WTC11 (cell line): Measurements from ENCODE around the gene CHST13. TPM values are rescaled to one million over a fixed set of nuclear protein-coding genes. Genes with fewer than 3 reads are reported as not detected.

Source experiments
- ATAC-seq: fragments of 200-7000 bp; cut with Tn5 transposase; 2 replicates; pipeline ENCODE4 v1.10.0; 2021; ENCODE audit warnings: mild to moderate bottlenecking, moderate library complexity
- CTCF ChIA-PET: fragments of 300-600 bp; sonication (Branson Sonifier 250); formaldehyde crosslinking; loops from one replicate; lab custom pipeline; 2021; ENCODE audit warnings: antibody characterized with exemption; lab: Charles Lee
- POLR2A ChIA-PET: fragments of 350-600 bp; sonication (Branson Sonifier 250); formaldehyde crosslinking; loops from one replicate; lab custom pipeline; 2021; ENCODE audit warnings: antibody characterized with exemption; lab: Charles Lee
- DNase-seq: peaks from one replicate; pipeline ENCODE4 v3.0.0; 2021; ENCODE audit warnings: low spot score
- H3K27ac Mint-ChIP-seq: 2 replicates; pipeline ENCODE4 v1.8.0; 2021; ENCODE audit warnings: mixed read lengths
- H3K27me3 Mint-ChIP-seq: 2 replicates; pipeline ENCODE4 v1.8.0; 2021; ENCODE audit warnings: low read depth, mild to moderate bottlenecking, moderate library complexity, mixed read lengths
- H3K36me3 Mint-ChIP-seq: 2 replicates; pipeline ENCODE4 v1.8.0; 2021; ENCODE audit warnings: mixed read lengths
- H3K4me1 Mint-ChIP-seq: 2 replicates; pipeline ENCODE4 v1.8.0; 2022; ENCODE audit warnings: mixed read lengths
- H3K4me3 Mint-ChIP-seq: 2 replicates; pipeline ENCODE4 v1.8.0; 2021; ENCODE audit warnings: mild to moderate bottlenecking, moderate library complexity, mixed read lengths
- H3K9me3 Mint-ChIP-seq: 2 replicates; pipeline ENCODE4 v1.8.0; 2021; ENCODE audit warnings: mixed read lengths
- CBFB ChIP-seq: sonication (generic); formaldehyde crosslinking; IDR thresholded peaks from 2 replicates; pipeline ENCODE4 v1.8.1; 2022; ENCODE audit warnings: mild to moderate bottlenecking, low read depth, missing genetic modification reagents
- CREB1 ChIP-seq: sonication (generic); formaldehyde crosslinking; IDR thresholded peaks from 2 replicates; pipeline ENCODE4 v1.8.0; 2023; ENCODE audit warnings: mild to moderate bottlenecking, missing genetic modification reagents
- ESRRA ChIP-seq: sonication (generic); formaldehyde crosslinking; IDR thresholded peaks from 2 replicates; pipeline ENCODE4 v1.8.1; 2022; ENCODE audit warnings: mild to moderate bottlenecking, missing genetic modification reagents, borderline replicate concordance
- FOXK1 ChIP-seq: sonication (generic); formaldehyde crosslinking; IDR thresholded peaks from 2 replicates; pipeline ENCODE4 v1.8.0; 2022; ENCODE audit warnings: mild to moderate bottlenecking, moderate library complexity, missing genetic modification reagents
- JAZF1 ChIP-seq: fragments of 250-450 bp; sonication (Bioruptor Pico); IDR thresholded peaks from 2 replicates; pipeline ENCODE4 v1.9.0; 2021; ENCODE audit warnings: moderate library complexity, mild to moderate bottlenecking, inconsistent platforms
- KAT7 ChIP-seq: sonication (generic); formaldehyde crosslinking; IDR thresholded peaks from 2 replicates; pipeline ENCODE4 v1.8.1; 2023; ENCODE audit warnings: missing genetic modification reagents, mild to moderate bottlenecking, borderline replicate concordance
- NR2C2 ChIP-seq: sonication (generic); formaldehyde crosslinking; IDR thresholded peaks from 2 replicates; pipeline ENCODE4 v1.8.0; 2022; ENCODE audit warnings: mild to moderate bottlenecking, missing genetic modification reagents
- NR3C1 ChIP-seq: sonication (generic); formaldehyde crosslinking; conservative IDR thresholded peaks from 2 replicates; pipeline ENCODE4 v1.8.1; 2023; ENCODE audit warnings: low read depth, mild to moderate bottlenecking, missing genetic modification reagents
- SMAD3 ChIP-seq: sonication (generic); formaldehyde crosslinking; IDR thresholded peaks from 2 replicates; pipeline ENCODE4 v1.8.0; 2022; ENCODE audit warnings: missing genetic modification reagents, mild to moderate bottlenecking, borderline replicate concordance
- SP1 ChIP-seq: sonication (generic); formaldehyde crosslinking; conservative IDR thresholded peaks from 2 replicates; pipeline ENCODE4 v1.8.1; 2022; ENCODE audit warnings: missing genetic modification reagents
- TCF7 ChIP-seq: sonication (generic); formaldehyde crosslinking; IDR thresholded peaks from 2 replicates; pipeline ENCODE4 v1.8.0; 2022; ENCODE audit warnings: mild to moderate bottlenecking, low read depth, missing genetic modification reagents, moderate library complexity
- TP53 ChIP-seq: sonication (generic); formaldehyde crosslinking; IDR thresholded peaks from 2 replicates; pipeline ENCODE4 v1.8.1; 2023; ENCODE audit warnings: mild to moderate bottlenecking, missing genetic modification reagents
- ZNF121 ChIP-seq: sonication (generic); formaldehyde crosslinking; IDR thresholded peaks from 2 replicates; pipeline ENCODE4 v1.8.0; 2023; ENCODE audit warnings: missing genetic modification reagents
- ZNF138 ChIP-seq: sonication (generic); formaldehyde crosslinking; conservative IDR thresholded peaks from 2 replicates; pipeline ENCODE4 v1.8.1; 2022; ENCODE audit warnings: mild to moderate bottlenecking, moderate library complexity, missing genetic modification reagents
- ZNF263 ChIP-seq: sonication (generic); formaldehyde crosslinking; IDR thresholded peaks from 2 replicates; pipeline ENCODE4 v1.8.1; 2022; ENCODE audit warnings: low read depth, mild to moderate bottlenecking, moderate library complexity, missing genetic modification reagents
- ZNF396 ChIP-seq: fragments of 250-450 bp; sonication (Bioruptor Pico); IDR thresholded peaks from 2 replicates; pipeline ENCODE4 v1.8.0; 2021; ENCODE audit warnings: mild to moderate bottlenecking, moderate library complexity, borderline replicate concordance
- total RNA-seq: library from RNA; stranded (reverse); gene quantifications from 3 replicates; pipeline ENCODE4 v1.2.3, GENCODE V29; 2021
- TF ChIP-seq, protein P1 (sequence below): sonication (generic); formaldehyde crosslinking; IDR thresholded peaks from 2 replicates; pipeline ENCODE4 v1.8.1; 2023; ENCODE audit warnings: mild to moderate bottlenecking, missing genetic modification reagents, moderate library complexity
- TF ChIP-seq, protein P2 (sequence below): sonication (generic); formaldehyde crosslinking; IDR thresholded peaks from 2 replicates; pipeline ENCODE4 v1.8.1; 2022; ENCODE audit warnings: mild to moderate bottlenecking, moderate library complexity, missing genetic modification reagents
- TF ChIP-seq, protein P3 (sequence below): sonication (generic); formaldehyde crosslinking; IDR thresholded peaks from 2 replicates; pipeline ENCODE4 v1.8.0; 2022; ENCODE audit warnings: mild to moderate bottlenecking, missing genetic modification reagents
- TF ChIP-seq, protein P4 (sequence below): sonication (generic); formaldehyde crosslinking; conservative IDR thresholded peaks from 2 replicates; pipeline ENCODE4 v1.8.1; 2022; ENCODE audit warnings: mild to moderate bottlenecking, missing genetic modification reagents
- TF ChIP-seq, protein P5 (sequence below): fragments of 250-450 bp; sonication (Bioruptor Pico); conservative IDR thresholded peaks from 2 replicates; pipeline ENCODE4 v1.9.0; 2021; ENCODE audit warnings: mild to moderate bottlenecking
- TF ChIP-seq, protein P6 (sequence below): sonication (generic); formaldehyde crosslinking; IDR thresholded peaks from 2 replicates; pipeline ENCODE4 v1.8.0; 2023; ENCODE audit warnings: missing genetic modification reagents, mild to moderate bottlenecking, borderline replicate concordance

Gene CHST13
- total RNA-seq, 1 experiment from 2014 or later = 4.1 TPM

DNA sequence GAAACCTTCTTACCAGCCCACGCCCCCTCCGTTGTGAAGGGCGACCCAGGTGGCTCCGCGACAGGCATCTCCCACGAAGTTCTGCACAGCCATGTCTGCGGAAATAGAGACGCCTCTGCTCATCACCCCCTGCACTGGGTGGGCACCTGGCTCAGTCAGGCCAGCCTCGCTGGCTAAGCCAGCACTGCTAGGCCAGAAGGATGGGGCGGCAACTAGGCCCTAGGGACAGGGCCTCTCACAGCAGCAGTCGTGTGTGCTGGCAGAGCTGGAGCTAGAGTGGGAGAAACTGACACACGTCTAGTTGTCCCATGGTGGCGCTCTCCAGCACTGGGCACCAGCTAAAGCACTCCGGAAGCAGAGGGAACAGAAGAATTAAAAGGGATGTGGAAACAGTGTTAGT, 35.8 kb upstream of the CHST13 start:
- no peak overlapping the region for H3K27ac Mint-ChIP-seq
- DNase-seq = no peak
- POLR2A ChIA-PET = no interaction called here
- H3K36me3 Mint-ChIP-seq = no peaks in the 10 kb centered on the region
- peak; percentile 7; the same call in 1 of the 2 replicates for ATAC-seq
- H3K4me1 Mint-ChIP-seq = peaks cover 43% of the 10 kb centered on the region
- TF ChIP-seq NR2C2 (CRISPR knock-in tag) = no peak
- no peak for TF ChIP-seq CREB1 (CRISPR knock-in tag)
- no peak for TF ChIP-seq SP1
- TF ChIP-seq, protein P1, sequence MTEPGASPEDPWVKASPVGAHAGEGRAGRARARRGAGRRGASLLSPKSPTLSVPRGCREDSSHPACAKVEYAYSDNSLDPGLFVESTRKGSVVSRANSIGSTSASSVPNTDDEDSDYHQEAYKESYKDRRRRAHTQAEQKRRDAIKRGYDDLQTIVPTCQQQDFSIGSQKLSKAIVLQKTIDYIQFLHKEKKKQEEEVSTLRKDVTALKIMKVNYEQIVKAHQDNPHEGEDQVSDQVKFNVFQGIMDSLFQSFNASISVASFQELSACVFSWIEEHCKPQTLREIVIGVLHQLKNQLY (CRISPR knock-in tag) = no peak
- no peak for TF ChIP-seq JAZF1
- no peak for TF ChIP-seq ZNF263 (CRISPR knock-in tag)
- TF ChIP-seq, protein P2, sequence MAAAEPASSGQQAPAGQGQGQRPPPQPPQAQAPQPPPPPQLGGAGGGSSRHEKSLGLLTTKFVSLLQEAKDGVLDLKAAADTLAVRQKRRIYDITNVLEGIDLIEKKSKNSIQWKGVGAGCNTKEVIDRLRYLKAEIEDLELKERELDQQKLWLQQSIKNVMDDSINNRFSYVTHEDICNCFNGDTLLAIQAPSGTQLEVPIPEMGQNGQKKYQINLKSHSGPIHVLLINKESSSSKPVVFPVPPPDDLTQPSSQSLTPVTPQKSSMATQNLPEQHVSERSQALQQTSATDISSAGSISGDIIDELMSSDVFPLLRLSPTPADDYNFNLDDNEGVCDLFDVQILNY = no peak
- no peak for TF ChIP-seq NR3C1 (CRISPR knock-in tag)
- TF ChIP-seq, protein P3, sequence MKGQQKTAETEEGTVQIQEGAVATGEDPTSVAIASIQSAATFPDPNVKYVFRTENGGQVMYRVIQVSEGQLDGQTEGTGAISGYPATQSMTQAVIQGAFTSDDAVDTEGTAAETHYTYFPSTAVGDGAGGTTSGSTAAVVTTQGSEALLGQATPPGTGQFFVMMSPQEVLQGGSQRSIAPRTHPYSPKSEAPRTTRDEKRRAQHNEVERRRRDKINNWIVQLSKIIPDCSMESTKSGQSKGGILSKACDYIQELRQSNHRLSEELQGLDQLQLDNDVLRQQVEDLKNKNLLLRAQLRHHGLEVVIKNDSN = no peak
- no peak for TF ChIP-seq ZNF138 (CRISPR knock-in tag)
- TF ChIP-seq ESRRA (CRISPR knock-in tag) = no peak
- no peak for TF ChIP-seq FOXK1
- no peak for TF ChIP-seq ZNF121 (CRISPR knock-in tag)
- TF ChIP-seq, protein P4, sequence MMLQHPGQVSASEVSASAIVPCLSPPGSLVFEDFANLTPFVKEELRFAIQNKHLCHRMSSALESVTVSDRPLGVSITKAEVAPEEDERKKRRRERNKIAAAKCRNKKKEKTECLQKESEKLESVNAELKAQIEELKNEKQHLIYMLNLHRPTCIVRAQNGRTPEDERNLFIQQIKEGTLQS (CRISPR knock-in tag) = no peak
- no peak for TF ChIP-seq SMAD3 (CRISPR knock-in tag)
- TF ChIP-seq CBFB = no peak
- TF ChIP-seq, all 79 proteins: peak for 0
- CTCF ChIA-PET = interaction anchor here (0.7 to 2.7 kb wide), 8 partner anchors 11 to 985 kb away, joined by 3 to 18 read pairs (median 7); partner anchors contain the start of gene ZXDC
- Mint-ChIP-seq H3K27me3 (no peaks in the 10 kb centered on the region; the same call in 1 of the 2 replicates), H3K4me3 (no peak overlapping the region), H3K9me3 (no peaks in the 10 kb centered on the region)

DNA sequence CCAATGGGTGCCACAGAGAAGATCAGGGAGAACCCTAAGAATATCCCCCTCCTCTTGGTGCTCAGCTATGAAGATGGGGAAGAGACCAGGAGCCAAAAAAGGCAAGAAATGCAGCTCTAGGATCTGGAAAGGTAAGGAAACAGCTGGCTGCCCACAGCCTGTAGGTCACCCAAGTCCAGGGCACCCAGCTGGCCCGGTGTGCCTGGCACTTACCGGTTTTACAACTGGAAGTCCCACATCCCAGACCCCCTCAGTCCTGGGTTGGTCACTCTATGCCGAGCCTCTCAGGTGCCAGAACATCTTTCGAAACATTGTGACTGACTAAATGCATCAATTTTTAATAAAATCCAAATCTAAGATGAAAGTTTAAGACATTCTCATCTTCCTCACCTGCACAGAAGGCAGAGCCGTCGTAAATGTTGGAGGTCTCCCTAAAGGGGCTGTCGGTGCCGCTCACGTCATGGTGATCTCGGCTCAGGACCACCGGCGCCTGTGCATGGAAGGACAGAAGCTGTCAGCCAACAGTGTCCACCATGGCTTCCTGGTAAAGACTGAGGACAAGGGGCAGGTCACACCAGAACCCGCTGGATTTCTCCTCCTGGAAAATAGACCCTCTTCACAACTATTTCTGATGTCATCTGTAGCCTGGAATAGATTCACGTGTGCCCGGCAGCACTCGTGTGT, 34.9 kb upstream of the CHST13 start:
- ATAC-seq = no peak
- H3K4me3 Mint-ChIP-seq = no peak overlapping the region
- no peak for TF ChIP-seq TP53 (CRISPR knock-in tag)
- TF ChIP-seq, protein P5, sequence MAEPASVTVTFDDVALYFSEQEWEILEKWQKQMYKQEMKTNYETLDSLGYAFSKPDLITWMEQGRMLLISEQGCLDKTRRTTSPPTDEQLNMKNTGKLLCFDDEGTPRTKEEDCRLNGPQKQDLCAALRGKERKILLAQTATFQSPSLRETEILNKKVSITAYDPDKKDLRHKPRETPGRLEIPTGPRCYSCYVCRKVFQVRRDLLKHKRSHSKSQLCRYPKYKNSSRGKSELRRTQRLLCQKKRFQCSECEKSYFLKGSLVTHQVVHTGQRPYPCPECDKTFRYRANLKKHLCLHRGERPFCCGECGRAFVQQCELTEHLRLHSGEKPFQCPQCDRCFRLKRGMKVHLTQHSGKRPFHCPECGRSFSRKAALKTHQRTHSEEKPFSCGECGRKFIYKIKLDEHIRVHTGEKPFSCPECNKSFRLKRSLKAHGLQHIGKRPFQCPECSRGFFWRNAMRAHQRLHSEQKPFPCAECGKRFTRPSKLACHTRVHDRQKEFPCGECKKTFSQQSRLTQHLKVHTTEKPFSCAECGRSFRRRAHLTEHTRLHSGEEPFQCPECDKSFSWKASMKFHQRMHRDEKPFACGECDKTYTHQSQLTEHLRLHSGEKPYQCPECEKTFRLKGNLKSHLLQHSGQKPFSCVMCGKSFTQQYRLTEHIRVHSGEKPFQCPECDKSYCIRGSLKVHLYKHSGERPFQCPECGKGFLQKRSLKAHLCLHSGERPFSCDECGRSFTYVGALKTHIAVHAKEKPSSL (CRISPR knock-in tag) = no peak
- TF ChIP-seq KAT7 (CRISPR knock-in tag) = no peak
- TF ChIP-seq, protein P6, sequence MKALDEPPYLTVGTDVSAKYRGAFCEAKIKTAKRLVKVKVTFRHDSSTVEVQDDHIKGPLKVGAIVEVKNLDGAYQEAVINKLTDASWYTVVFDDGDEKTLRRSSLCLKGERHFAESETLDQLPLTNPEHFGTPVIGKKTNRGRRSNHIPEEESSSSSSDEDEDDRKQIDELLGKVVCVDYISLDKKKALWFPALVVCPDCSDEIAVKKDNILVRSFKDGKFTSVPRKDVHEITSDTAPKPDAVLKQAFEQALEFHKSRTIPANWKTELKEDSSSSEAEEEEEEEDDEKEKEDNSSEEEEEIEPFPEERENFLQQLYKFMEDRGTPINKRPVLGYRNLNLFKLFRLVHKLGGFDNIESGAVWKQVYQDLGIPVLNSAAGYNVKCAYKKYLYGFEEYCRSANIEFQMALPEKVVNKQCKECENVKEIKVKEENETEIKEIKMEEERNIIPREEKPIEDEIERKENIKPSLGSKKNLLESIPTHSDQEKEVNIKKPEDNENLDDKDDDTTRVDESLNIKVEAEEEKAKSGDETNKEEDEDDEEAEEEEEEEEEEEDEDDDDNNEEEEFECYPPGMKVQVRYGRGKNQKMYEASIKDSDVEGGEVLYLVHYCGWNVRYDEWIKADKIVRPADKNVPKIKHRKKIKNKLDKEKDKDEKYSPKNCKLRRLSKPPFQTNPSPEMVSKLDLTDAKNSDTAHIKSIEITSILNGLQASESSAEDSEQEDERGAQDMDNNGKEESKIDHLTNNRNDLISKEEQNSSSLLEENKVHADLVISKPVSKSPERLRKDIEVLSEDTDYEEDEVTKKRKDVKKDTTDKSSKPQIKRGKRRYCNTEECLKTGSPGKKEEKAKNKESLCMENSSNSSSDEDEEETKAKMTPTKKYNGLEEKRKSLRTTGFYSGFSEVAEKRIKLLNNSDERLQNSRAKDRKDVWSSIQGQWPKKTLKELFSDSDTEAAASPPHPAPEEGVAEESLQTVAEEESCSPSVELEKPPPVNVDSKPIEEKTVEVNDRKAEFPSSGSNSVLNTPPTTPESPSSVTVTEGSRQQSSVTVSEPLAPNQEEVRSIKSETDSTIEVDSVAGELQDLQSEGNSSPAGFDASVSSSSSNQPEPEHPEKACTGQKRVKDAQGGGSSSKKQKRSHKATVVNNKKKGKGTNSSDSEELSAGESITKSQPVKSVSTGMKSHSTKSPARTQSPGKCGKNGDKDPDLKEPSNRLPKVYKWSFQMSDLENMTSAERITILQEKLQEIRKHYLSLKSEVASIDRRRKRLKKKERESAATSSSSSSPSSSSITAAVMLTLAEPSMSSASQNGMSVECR (CRISPR knock-in tag) = no peak
- no peak for TF ChIP-seq TCF7 (CRISPR knock-in tag)
- TF ChIP-seq ZNF396 (CRISPR knock-in tag) = no peak
- CTCF ChIA-PET = interaction anchor here (1.5 to 2.2 kb wide), 7 partner anchors 10 to 357 kb away, joined by 3 to 18 read pairs (median 7); partner anchors contain the start of genes CHST13 and ZXDC
- H3K36me3 Mint-ChIP-seq = no peaks in the 10 kb centered on the region
- peaks cover 40% of the 10 kb centered on the region for H3K4me1 Mint-ChIP-seq
- no peaks in the 10 kb centered on the region for H3K9me3 Mint-ChIP-seq
- POLR2A ChIA-PET = no interaction called here
- no peak for DNase-seq
- no peak overlapping the region for H3K27ac Mint-ChIP-seq
- H3K27me3 Mint-ChIP-seq = no peaks in the 10 kb centered on the region; the same call in 1 of the 2 replicates
